ENCODE data around the gene SLC31A1. TPM values are rescaled to one million over a fixed set of nuclear protein-coding genes. Genes with fewer than 3 reads are reported as not detected.
"Not testable (repeated sequence)": the region's sequence is repeated elsewhere in the genome, so short reads cannot be mapped to it uniquely, and the experiment has no call there.

SLC31A1 gene
- total and polyA plus RNA-seq, 4 experiments from 2014 or later: 2.1 to 4.2 (median 3.2) TPM

GRCh38 chr9:113293285-113293878 lies 72.0 kb downstream of the SLC31A1 start:
- POLR2A ChIA-PET (ENCODE audit: partially characterized antibody): no interaction called here
- no peak for DNase-seq
- Mint-ChIP-seq H3K9me3 (peaks cover 0 to 3% (median 0%) of the 10 kb centered on the region in 8 donors), H3K27ac (peak overlapping the region in 4 of 7 donors; percentile 11 to 64 (median 18)), H3K4me3 (no peak overlapping the region), H3K36me3 (peaks cover 35 to 49% of the 10 kb centered on the region in 2 donors), H3K4me1 (no peaks in the 10 kb centered on the region), H3K27me3 (no peaks in the 10 kb centered on the region)
- H3K27me3 ChIP-seq (ENCODE audit: insufficient read depth, low read length): no peaks in the 10 kb centered on the region
- peaks cover 41% of the 10 kb centered on the region for H3K36me3 ChIP-seq (ENCODE audit: insufficient read depth, low read length)
- no peak overlapping the region for H3K4me3 ChIP-seq (ENCODE audit: low read length in 2 of 2)
- intact Hi-C loops (cut with micrococcal nuclease): no loop called here
- CTCF ChIA-PET (ENCODE audit: partially characterized antibody): interaction anchor here (1.0 kb wide), 1 partner anchor 365 kb away, joined by 3 read pairs; no protein-coding TSS in a partner anchor
- H3K9me3 ChIP-seq (ENCODE audit: control insufficient read depth in 1 of 2, low read length in 2 of 2): no peaks in the 10 kb centered on the region
- H3K4me1 ChIP-seq (ENCODE audit: insufficient read depth, low read length): no peaks in the 10 kb centered on the region
- no peak overlapping the region for H3K27ac ChIP-seq (ENCODE audit: low read depth, low read length)

- H3K27me3 ChIP-seq (ENCODE audit: insufficient read depth, low read length); H3K27me3 Mint-ChIP-seq; H3K4me1 ChIP-seq (ENCODE audit: insufficient read depth, low read length); H3K27ac ChIP-seq (ENCODE audit: low read depth, low read length); H3K9me3 ChIP-seq (ENCODE audit: control insufficient read depth in 1 of 2, low read length in 2 of 2); H3K4me3 ChIP-seq (ENCODE audit: low read length in 2 of 2); H3K4me1 Mint-ChIP-seq; intact Hi-C loops (cut with micrococcal nuclease); DNase-seq; H3K4me3 Mint-ChIP-seq; H3K27ac Mint-ChIP-seq; POLR2A ChIA-PET (ENCODE audit: partially characterized antibody); H3K9me3 Mint-ChIP-seq: not testable (repeated sequence)
- peaks cover 15% of the 10 kb centered on the region for H3K36me3 ChIP-seq (ENCODE audit: insufficient read depth, low read length)
- CTCF ChIA-PET (ENCODE audit: partially characterized antibody): interaction anchor here (0.7 to 1.2 kb wide), 2 partner anchors 54 to 97 kb away, joined by 3 to 5 read pairs; no protein-coding TSS in a partner anchor
- H3K36me3 Mint-ChIP-seq: peaks cover 12 to 25% of the 10 kb centered on the region in 2 donors
These were observed 74.9 kb downstream of the SLC31A1 start for GRCh38 chr9:113296247-113296646.

GRCh38 chr9:113296796-113297558 lies 75.6 kb downstream of the SLC31A1 start:
- H3K36me3 ChIP-seq (ENCODE audit: insufficient read depth, low read length): peaks cover 8% of the 10 kb centered on the region
- Mint-ChIP-seq H3K27me3 (no peaks in the 10 kb centered on the region), H3K36me3 (peaks cover 5 to 19% of the 10 kb centered on the region in 2 donors), H3K27ac (peak overlapping the region in 2 of 7 donors; percentile 29 to 79), H3K4me1 (no peaks in the 10 kb centered on the region), H3K4me3 (no peak overlapping the region), H3K9me3 (peaks cover 0 to 5% (median 0%) of the 10 kb centered on the region in 8 donors)
- no peak for DNase-seq
- ChIA-PET POLR2A (ENCODE audit: partially characterized antibody) (no interaction called here), CTCF (ENCODE audit: partially characterized antibody) (no interaction called here)
- H3K4me3 ChIP-seq (ENCODE audit: low read length in 2 of 2): no peak overlapping the region
- H3K4me1 ChIP-seq (ENCODE audit: insufficient read depth, low read length): no peaks in the 10 kb centered on the region
- intact Hi-C loops (cut with micrococcal nuclease): no loop called here
- no peaks in the 10 kb centered on the region for H3K9me3 ChIP-seq (ENCODE audit: control insufficient read depth in 1 of 2, low read length in 2 of 2)
- no peaks in the 10 kb centered on the region for H3K27me3 ChIP-seq (ENCODE audit: insufficient read depth, low read length)
- H3K27ac ChIP-seq (ENCODE audit: low read depth, low read length): no peak overlapping the region

- no peak overlapping the region for H3K27ac Mint-ChIP-seq
These were observed 77.0 kb downstream of the SLC31A1 start for GRCh38 chr9:113298311-113298710.

GRCh38 chr9:113298924-113299770 lies 77.8 kb downstream of the SLC31A1 start:
- peaks cover 0 to 5% (median 0%) of the 10 kb centered on the region in 8 donors for H3K9me3 Mint-ChIP-seq
- H3K27ac ChIP-seq (ENCODE audit: low read depth, low read length): no peak overlapping the region
- H3K9me3 ChIP-seq (ENCODE audit: control insufficient read depth in 1 of 2, low read length in 2 of 2): no peaks in the 10 kb centered on the region
- no peak overlapping the region for H3K27ac Mint-ChIP-seq
- no peaks in the 10 kb centered on the region for H3K36me3 ChIP-seq (ENCODE audit: insufficient read depth, low read length)
- peaks cover 0 to 1% (median 0%) of the 10 kb centered on the region in 4 donors for H3K4me1 Mint-ChIP-seq
- no peaks in the 10 kb centered on the region for H3K27me3 ChIP-seq (ENCODE audit: insufficient read depth, low read length)
- intact Hi-C loops (cut with micrococcal nuclease): no loop called here
- POLR2A ChIA-PET (ENCODE audit: partially characterized antibody): no interaction called here
- no peak overlapping the region for H3K4me3 ChIP-seq (ENCODE audit: low read length in 2 of 2)
- peaks cover 6% of the 10 kb centered on the region in 2 donors for H3K27me3 Mint-ChIP-seq
- DNase-seq: no peak
- no peaks in the 10 kb centered on the region for H3K36me3 Mint-ChIP-seq
- no peak overlapping the region for H3K4me3 Mint-ChIP-seq
- no peaks in the 10 kb centered on the region for H3K4me1 ChIP-seq (ENCODE audit: insufficient read depth, low read length)
- CTCF ChIA-PET (ENCODE audit: partially characterized antibody): no interaction called here

More at GRCh38 chr9:113298311-113298710, 77.0 kb downstream of the SLC31A1 start:
- no peaks in the 10 kb centered on the region for H3K4me1 ChIP-seq (ENCODE audit: insufficient read depth, low read length)
- Mint-ChIP-seq H3K36me3 (peaks cover 0 to 6% of the 10 kb centered on the region in 2 donors), H3K9me3 (peaks cover 0 to 5% (median 0%) of the 10 kb centered on the region in 8 donors), H3K4me3 (no peak overlapping the region), H3K4me1 (peaks cover 0 to 1% (median 0%) of the 10 kb centered on the region in 4 donors), H3K27me3 (peaks cover 4 to 6% of the 10 kb centered on the region in 2 donors)
- no peak overlapping the region for H3K4me3 ChIP-seq (ENCODE audit: low read length in 2 of 2)
- no peak for DNase-seq
- H3K9me3 ChIP-seq (ENCODE audit: control insufficient read depth in 1 of 2, low read length in 2 of 2): no peaks in the 10 kb centered on the region
- POLR2A ChIA-PET (ENCODE audit: partially characterized antibody): no interaction called here
- CTCF ChIA-PET (ENCODE audit: partially characterized antibody): no interaction called here
- intact Hi-C loops (cut with micrococcal nuclease): no loop called here
- no peaks in the 10 kb centered on the region for H3K36me3 ChIP-seq (ENCODE audit: insufficient read depth, low read length)
- no peak overlapping the region for H3K27ac ChIP-seq (ENCODE audit: low read depth, low read length)
- H3K27me3 ChIP-seq (ENCODE audit: insufficient read depth, low read length): no peaks in the 10 kb centered on the region

- CTCF ChIA-PET (ENCODE audit: partially characterized antibody): interaction anchor here (1.4 kb wide), 1 partner anchor 12 kb away, joined by 3 read pairs; no protein-coding TSS in a partner anchor
These were observed 78.5 kb downstream of the SLC31A1 start for GRCh38 chr9:113299800-113300292.

More at GRCh38 chr9:113299800-113300292, 78.5 kb downstream of the SLC31A1 start:
- Mint-ChIP-seq H3K4me3 (no peak overlapping the region), H3K27me3 (peaks cover 6% of the 10 kb centered on the region in 2 donors), H3K36me3 (no peaks in the 10 kb centered on the region), H3K9me3 (peaks cover 0 to 4% (median 0%) of the 10 kb centered on the region in 8 donors), H3K4me1 (peaks cover 0 to 1% (median 0%) of the 10 kb centered on the region in 4 donors), H3K27ac (no peak overlapping the region)
- H3K4me1 ChIP-seq (ENCODE audit: insufficient read depth, low read length): no peaks in the 10 kb centered on the region
- no peaks in the 10 kb centered on the region for H3K27me3 ChIP-seq (ENCODE audit: insufficient read depth, low read length)
- POLR2A ChIA-PET (ENCODE audit: partially characterized antibody): no interaction called here
- intact Hi-C loops (cut with micrococcal nuclease): no loop called here
- no peak for DNase-seq
- no peak overlapping the region for H3K4me3 ChIP-seq (ENCODE audit: low read length in 2 of 2)
- H3K36me3 ChIP-seq (ENCODE audit: insufficient read depth, low read length): no peaks in the 10 kb centered on the region
- H3K27ac ChIP-seq (ENCODE audit: low read depth, low read length): no peak overlapping the region
- H3K9me3 ChIP-seq (ENCODE audit: control insufficient read depth in 1 of 2, low read length in 2 of 2): no peaks in the 10 kb centered on the region

Measured in CD4-positive, alpha-beta memory T cell (primary cell).